Fibroblast of skin of left quadriceps (primary cell): ENCODE measurements around the gene CAPN11.

ENCODE experiments used
- DNase-seq, 2 experiments: peaks; one replicate each; pipeline ENCODE4 v3.0.0-alpha.2; 2013; ENCODE audit warnings: low read depth in 2 of 2

CAPN11 gene

GRCh38 chr6:44158770-44159228 is at the start of gene CAPN11:
TSS of gene CAPN11 (plus strand) at chr6:44158820. CDS start at chr6:44158849, 29 bp downstream.
- DNase-seq = no peak

- DNase-seq = no peak
Observed at GRCh38 chr6:44109212-44109611, 49.4 kb upstream of the CAPN11 start.

- DNase-seq = no peak
Observed at GRCh38 chr6:44110005-44110676, 48.5 kb upstream of the CAPN11 start.

- DNase-seq = no peak
Observed at GRCh38 chr6:44110966-44111365, 47.7 kb upstream of the CAPN11 start.

GRCh38 chr6:44111434-44112417 is 46.9 kb upstream of the CAPN11 start:
- no peak for DNase-seq

- no peak for DNase-seq
Observed at GRCh38 chr6:44113414-44113813, 45.2 kb upstream of the CAPN11 start.

- no peak for DNase-seq
Observed at GRCh38 chr6:44115866-44116265, 42.8 kb upstream of the CAPN11 start.

- DNase-seq = peak; percentile 60 to 65
Observed at GRCh38 chr6:44116641-44117382, 41.8 kb upstream of the CAPN11 start.

GRCh38 chr6:44117397-44118128 is 41.1 kb upstream of the CAPN11 start:
- DNase-seq = no peak

- DNase-seq = no peak
Observed at GRCh38 chr6:44119704-44120262, 38.8 kb upstream of the CAPN11 start.

- DNase-seq = no peak
Observed at GRCh38 chr6:44120692-44121443, 37.8 kb upstream of the CAPN11 start.

- peak in 1 of 2 experiments; percentile 13 for DNase-seq
Observed at GRCh38 chr6:44122801-44123200, 35.8 kb upstream of the CAPN11 start.

- DNase-seq = no peak
Observed at GRCh38 chr6:44123544-44123943, 35.1 kb upstream of the CAPN11 start.

- DNase-seq = peak; percentile 50 to 59
Observed at GRCh38 chr6:44126320-44127149, 32.1 kb upstream of the CAPN11 start.

- peak; percentile 78 to 80 for DNase-seq
Observed at GRCh38 chr6:44127186-44128019, 31.2 kb upstream of the CAPN11 start, which contains the start of the genes MRPL14 and TMEM63B. TSS of gene MRPL14 (minus strand) at chr6:44127452. CDS start at chr6:44116611, 10,841 bp downstream. TSS of gene TMEM63B (plus strand) at chr6:44127554. CDS start at chr6:44134585, 7,031 bp downstream.

- DNase-seq = no peak
Observed at GRCh38 chr6:44128020-44128917, 30.4 kb upstream of the CAPN11 start.

GRCh38 chr6:44129841-44130322 is 28.7 kb upstream of the CAPN11 start:
- no peak for DNase-seq
